ENCODE results near the gene SYNGR1.
"Not testable (repeated sequence)": the region's sequence is repeated elsewhere in the genome, so short reads cannot be mapped to it uniquely, and the experiment has no call there.

Gene SYNGR1

DNA sequence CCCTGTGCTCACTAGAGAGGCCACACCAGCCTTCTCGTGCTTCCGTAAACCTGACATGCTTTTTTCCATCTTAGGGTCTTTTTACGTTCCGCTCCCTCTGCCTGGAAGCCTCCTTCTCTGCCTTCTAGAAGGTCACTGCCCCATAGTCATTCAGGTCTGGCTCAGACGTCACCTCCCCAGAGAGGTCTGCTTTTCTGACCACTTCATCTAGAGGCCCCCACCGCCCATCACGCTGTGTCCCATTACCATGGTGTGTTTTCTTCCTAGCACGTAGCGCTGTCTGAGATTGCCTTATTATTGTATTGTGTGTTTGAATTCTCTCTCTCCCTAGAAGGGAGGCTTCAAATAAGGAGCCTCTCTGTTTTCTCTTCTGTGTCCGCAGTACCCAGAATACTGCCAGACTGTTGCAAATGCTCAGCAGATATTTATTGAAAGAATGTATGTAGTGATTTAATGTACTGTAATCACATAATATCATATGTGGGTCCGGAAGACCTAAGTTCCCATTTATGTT lies 59.8 kb downstream of the SYNGR1 start:
- no peak for DNase-seq

DNA sequence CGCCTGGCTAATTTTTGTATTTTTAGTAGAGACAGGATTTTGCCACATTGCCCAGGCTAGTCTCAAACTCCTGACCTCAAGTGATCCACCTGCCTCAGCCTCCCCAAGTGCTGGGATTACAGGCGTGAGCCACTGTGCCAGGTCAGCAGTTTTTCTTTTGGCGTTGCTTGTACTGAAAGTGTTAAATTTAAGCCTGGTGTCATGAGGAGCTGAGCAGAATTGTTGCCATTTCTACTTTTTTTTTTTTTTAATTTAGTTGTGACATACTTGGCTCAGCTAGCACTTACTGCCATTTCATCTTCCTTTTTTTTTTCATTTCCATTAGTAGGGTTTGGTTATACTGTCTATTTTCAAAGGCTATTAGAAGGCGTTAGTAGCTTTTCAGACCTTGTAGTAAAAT lies 60.5 kb downstream of the SYNGR1 start:
- DNase-seq: peak; percentile 21 to 79 (median 59)

DNA sequence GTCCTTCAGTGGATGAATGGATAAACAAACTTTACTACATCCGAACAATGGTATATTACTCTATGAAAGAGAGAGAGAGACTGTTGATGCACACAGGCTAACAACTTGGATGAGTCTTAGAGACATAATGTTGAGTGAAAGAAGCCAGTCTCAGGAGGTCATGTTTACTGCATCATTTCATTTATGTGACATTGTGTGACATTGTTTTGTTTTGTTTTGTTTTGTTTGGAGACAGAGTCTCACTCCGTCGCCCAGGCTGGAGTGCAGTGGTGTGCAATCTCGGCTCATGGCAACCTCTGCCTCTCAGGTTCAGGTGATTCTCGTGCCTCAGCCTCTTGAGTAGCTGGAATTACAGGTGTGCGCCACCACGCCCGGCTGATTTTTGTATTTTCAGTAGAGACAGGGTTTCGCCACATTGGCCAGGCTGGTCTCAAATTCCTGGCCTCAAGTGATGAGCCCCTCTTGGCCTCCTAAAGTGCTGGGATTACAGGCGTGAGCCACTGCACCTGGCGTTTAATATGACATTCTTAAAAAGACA lies 62.1 kb downstream of the SYNGR1 start:
- DNase-seq: not testable (repeated sequence)

DNA sequence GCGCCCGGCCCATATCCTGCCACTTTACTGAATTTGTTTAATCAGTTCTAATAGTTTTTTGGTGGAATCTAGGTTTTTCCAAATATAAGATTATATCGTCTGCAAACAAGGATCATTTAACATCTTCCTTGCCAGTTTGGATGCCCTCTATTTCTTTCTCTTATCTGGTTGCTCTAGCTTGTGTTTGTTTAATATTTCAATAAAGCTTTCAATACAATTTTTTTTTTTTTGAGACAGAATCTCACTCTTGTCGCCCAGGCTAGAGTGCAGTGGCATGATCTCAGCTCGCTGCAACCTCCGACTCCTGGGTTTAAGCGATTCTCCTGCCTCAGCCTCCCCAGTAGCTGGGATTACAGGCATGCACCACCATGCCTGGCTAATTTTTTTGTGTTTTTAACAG lies 63.4 kb downstream of the SYNGR1 start:
- DNase-seq: not testable (repeated sequence)

DNA sequence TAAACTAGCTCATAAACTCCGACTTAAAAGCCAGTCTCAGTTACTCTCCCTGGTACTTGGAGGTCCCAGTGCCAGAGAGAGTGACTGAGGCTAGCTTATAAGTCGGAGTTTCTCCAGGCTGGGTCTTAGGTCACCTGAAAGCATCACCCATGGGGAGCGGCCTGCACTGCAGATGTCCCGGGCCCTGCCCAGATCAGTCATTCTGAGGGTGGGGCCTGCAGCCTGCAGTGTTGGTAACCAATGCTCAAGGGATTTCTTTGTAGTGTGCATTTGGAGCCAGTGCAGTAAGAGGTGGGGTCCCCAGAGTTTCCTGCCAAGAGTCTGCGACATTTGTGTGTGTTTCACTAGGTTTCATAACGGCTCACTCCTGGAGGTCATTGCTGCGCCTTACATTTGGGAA lies 64.6 kb downstream of the SYNGR1 start:
- DNase-seq: no peak

DNA sequence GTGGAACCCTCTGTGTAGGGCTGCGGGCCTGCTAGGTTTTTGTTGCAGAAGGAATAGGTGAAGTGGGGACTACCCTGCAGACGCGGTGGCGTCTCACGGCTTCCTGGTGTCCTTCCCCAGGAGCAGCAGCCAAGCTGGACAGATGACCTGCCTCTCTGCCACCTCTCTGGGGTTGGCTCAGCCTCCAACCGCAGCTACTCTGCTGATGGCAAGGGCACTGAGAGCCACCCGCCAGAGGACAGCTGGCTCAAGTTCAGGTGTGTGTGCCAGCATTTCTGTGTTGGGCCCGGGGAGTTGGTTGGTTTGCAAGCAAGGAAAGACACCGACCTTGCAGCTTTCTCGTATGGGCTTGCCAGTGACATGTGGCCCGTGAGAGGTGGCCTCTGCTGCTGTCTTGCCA lies 65.1 kb downstream of the SYNGR1 start:
- DNase-seq: no peak

DNA sequence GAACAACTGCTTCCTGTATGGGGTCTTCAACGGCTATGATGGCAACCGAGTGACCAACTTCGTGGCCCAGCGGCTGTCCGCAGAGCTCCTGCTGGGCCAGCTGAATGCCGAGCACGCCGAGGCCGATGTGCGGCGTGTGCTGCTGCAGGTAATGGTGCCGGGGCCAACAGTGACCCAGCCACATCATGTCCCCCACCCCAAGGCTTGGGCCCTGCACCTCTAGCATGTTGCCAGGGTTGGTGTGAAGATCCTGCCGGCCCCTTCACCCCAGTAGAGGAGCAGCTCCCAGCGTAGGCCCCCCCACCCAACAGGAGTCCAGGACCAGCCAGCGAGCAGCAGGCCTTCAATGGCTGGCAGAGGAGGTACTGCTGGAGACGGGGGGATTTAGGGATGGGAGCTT lies 65.7 kb downstream of the SYNGR1 start:
- no peak for DNase-seq

DNA sequence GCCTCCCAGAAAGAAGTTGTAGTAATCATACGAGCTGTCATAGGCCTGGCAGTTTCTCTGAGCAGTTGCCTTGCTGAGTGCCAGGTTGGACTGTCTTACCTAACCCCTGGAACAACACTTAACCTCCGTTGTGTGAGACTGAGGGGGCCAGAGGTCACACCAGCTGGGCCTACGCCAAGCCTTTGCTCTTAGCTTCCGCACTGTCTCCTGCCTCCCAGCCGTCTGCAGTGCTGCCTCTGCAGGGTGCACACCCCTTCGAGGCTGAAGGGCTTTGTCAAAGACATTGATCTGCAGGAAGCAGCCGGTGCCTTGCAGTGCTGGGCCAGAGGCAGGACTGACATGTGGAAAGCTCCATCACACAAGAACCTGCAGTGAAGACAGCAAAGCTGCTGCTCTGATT lies 66.5 kb downstream of the SYNGR1 start:
- DNase-seq: no peak

DNA sequence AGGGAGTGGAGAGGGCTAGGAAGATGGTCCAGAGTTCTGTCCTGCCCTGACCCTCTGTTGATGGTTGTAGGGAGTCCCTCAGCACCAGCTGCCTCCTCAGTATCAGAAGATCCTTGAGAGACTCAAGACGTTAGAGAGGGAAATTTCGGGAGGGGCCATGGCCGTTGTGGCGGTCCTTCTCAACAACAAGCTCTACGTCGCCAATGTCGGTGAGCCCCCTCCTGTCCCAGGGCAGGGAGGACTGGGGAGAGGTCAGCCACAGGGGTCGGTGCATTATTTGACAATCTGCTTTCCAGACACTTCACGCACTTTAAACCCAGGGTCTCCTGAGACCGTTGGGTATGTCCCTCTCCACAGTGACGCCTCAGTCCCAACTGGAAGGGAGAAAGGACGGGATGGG lies 67.8 kb downstream of the SYNGR1 start:
- no peak for DNase-seq

DNA sequence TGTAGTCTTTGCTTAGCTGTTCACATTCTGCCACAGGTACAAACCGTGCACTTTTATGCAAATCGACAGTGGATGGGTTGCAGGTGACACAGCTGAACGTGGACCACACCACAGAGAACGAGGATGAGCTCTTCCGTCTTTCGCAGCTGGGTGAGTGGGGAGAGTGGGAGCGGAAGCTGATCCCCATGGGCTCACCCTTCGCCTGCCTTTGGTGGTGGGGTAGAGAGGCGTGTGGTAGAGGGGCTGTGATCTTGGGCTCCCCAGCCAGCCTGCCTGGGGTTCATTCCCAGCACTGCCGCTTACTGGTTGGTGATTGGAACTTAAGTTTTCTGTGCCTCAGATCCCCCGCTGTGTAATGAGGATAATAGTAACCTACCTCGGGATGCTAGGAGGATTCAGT lies 68.9 kb downstream of the SYNGR1 start:
- no peak for DNase-seq

DNA sequence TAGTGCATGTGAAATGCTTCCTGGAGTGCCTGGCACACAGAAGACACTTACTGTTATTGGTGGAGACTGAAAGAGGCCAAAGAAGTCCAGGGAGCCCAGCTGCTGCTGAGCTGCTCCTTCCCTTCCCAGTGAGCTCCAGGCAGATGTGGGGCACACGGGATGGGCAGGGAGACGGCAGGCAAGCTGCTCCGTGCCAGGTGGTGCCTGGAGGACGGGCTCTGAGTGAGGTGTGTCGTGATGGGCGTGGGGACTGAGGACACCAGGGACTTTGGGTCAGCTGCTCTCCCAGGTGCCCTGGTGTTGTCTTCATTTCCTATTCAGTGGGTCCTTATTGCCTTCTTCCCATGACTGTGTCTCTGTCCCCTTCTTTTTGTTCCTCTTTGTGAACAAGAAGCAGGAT lies 69.3 kb downstream of the SYNGR1 start:
- DNase-seq: no peak

DNA sequence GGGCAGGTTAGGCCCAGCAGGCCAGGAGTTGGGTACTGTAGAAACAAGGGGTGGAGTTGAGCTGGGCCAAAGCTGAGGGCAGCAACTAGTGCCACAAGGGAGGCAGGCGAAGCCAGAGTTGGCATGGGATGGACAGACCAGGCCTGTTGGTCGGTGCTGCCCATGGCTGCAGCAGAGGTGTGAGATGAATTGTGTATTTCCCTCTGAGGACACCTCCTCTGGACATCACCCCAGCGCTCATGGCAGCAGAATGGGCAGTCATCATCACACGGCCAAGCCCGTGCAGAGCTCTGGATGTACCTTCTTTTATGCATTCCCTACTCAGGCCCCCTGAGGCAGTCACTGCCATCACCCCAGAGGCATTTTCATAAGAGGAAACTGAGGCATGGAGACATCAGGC lies 70.1 kb downstream of the SYNGR1 start:
- DNase-seq: no peak

DNA sequence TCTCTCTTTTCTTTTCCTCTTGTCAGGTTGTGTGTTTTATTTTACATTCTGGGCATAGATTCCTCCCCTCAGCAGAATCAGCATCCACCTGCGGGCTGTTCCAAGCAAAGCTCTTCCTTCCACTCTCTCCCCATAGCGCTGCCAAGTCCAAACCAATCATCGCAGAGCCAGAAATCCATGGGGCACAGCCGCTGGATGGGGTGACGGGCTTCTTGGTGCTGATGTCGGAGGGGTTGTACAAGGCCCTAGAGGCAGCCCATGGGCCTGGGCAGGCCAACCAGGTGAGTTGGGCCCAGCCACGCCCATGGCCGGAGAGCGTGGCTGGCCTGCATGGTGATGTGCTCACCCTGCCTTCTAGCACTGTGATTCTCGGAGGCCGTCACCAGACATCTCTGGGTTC lies 71.9 kb downstream of the SYNGR1 start:
- DNase-seq: no peak

DNA sequence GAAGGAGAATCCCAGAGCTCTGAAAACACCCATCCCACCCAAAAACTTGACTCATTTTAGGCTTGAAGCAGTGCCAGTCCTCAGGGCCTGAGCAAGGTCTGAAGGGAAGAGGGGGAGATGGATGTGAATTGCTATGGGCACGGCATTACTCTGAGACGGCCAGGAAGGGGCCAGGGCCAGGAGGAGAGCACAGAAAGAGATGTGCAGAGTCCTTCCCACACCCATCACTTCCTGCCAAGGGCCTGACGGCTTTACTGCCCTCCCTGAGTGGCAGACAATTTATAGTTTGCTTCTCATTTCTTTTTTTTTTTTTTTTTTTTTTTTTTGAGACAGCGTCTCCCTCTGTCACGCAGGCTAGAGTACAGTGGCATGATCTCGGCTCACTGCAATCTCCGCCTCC lies 72.3 kb downstream of the SYNGR1 start:
- no peak for DNase-seq

DNA sequence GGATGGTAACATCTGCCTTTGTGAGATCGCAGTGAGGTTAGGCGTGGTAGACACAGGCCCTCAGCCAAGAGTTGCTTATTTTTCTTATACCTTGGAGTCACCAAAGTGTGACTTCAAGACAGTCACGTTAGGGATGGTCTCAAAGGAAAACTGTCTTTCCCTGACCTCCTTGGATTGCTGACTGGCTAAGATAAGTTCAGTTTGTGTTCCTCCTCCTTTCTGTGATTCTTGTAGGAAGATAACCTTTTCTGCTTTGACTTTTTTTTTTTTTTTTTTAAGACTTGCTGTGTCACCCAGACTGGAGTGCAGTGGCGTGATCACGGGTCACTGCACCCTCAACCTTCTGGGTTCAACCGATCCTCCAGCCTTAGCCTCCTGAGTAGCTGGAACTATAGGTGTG lies 72.9 kb downstream of the SYNGR1 start:
- DNase-seq: no peak

DNA sequence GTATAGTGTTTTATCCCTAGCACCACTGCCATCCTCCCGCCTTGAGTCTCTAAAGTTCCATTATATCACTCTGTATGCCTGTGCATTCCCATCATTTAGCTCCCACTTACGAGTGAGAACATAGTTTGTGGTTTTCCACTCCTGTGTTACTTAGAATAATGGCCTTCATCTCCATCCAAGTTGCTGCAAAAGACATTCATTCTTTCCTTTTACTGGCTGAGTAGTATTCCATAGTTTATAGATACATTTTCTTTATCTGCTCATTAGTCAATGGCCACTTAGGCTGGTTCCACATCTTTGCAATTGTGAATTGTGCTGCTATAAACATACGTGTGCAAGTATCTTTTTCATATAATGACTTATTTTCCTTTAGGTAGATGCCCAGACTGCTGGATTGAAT lies 74.2 kb downstream of the SYNGR1 start:
- DNase-seq: no peak

DNA sequence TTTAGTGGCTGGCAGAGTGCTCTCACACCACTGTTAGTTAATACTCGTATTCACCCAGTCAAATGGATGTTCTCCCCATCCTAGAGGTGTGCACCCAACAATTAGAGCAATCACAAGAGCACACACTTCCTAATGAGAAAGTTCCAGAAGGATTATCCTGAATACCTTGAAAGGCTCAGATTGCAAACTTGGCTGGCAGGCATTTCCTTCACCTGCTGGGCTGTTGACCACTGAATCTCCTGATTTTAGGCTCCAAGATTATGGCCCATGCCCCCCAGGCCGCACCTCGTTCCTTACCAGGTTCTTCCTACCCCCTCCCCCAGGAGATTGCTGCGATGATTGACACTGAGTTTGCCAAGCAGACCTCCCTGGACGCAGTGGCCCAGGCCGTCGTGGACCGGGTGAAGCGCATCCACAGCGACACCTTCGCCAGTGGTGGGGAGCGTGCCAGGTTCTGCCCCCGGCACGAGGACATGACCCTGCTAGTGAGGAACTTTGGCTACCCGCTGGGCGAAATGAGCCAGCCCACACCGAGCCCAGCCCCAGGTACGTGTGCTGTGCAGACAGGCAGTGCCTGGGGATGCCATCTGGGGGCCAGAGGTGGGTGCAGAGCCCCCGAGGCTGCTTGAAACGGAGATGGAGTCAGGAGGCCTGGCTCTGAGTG lies 76.7 kb downstream of the SYNGR1 start:
- DNase-seq: no peak

DNA sequence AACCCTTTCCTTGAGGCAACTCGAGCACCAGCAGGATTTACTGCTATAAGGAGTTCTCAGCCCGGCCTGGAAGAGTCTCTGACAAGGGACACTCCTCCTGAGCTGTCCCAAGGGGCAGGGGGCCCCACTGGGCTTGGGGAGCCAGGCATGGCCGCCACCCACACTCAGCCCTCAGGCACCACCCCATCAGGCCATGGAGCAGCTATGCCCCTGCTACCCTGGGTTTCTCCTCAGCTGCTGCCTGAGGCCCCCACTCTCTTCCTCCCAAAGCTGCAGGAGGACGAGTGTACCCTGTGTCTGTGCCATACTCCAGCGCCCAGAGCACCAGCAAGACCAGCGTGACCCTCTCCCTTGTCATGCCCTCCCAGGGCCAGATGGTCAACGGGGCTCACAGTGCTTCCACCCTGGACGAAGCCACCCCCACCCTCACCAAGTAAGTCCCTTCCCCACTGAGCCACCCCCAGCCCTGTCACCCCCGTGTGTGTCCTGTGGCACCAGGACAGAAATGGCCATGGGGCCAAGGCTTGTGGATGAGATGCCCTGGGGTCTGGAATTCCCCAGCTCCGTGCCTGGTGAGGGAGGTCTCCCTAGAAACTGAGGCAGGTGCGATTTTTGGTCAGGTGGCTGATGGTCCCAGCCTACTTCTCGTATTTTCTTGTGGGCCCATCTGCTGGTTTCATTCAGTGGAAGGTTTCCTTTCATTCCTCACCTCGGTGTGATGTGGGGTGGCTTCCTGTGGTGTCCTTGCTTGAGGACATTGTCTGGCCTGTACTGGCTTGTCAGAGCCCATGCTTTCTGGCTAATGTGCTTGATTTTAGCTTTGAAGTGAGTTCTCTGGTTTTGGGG lies 78.2 kb downstream of the SYNGR1 start:
- no peak for DNase-seq

DNA sequence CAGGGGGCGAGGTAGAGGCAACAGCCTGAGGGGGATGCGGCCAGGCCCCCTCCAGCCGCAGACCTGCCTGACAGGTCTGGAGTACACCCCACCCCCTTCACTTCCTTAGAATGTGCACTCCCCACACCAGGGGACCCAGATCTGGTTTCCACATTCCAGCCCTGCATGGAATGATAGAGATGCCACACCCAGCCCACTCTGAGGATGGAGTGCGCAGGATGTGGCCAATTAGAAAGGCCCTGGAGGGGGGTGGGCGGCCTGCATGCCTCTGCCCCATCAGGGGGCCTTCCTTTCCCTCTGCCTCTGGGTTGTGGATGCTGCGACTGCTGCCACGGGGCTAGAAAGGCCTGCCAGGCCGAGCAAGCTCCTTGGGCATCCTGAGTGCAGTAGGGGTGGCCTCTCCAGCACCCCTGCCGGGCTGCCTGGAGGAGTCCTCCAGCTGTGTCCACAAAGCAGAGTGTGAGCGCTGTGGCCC lies 78.8 kb downstream of the SYNGR1 start:
- DNase-seq: no peak

DNA sequence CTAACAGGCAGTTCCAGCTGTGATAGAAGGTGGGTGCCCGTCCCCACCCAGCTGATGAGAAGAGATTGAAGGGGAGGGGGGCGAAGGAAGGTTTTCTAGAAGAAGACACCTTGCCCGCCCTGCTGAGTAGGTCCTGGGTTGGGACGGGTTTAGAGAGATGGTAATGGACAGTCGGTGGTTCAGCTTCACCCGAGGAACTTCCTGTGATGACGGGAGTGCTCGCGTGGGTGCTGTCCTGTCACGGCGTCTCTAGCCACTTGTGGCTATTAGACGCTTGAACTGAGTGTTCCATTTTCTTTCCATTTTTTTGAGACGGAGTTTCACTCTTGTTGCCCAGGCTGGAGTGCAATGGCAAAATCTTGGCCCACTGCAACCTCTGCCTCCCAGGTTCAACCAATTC lies 79.4 kb downstream of the SYNGR1 start:
- no peak for DNase-seq

DNA sequence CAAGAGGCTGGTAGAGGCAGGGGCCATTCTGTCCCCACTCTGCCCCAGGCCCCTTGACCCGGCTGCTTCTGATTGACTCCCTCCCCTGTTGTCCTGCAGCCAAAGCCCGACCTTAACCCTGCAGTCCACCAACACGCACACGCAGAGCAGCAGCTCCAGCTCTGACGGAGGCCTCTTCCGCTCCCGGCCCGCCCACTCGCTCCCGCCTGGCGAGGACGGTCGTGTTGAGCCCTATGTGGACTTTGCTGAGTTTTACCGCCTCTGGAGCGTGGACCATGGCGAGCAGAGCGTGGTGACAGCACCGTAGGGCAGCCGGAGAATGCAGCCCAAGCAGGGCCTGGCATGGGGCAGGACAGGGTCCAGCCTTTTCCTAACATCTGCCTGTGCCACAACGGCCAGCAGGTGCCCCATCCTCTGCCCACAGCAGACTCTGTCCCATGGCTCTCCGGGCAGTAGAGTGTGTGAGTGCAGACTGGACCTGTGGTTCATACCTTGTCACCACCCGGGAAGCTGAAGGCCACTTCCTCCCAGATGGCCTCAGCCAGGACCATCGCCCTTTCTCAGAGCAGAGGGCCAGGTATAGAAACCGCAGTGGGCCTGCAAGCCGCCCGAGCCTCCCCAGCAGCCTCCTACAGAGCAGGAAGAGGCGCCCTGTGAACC lies 80.3 kb downstream of the SYNGR1 start:
- no peak for DNase-seq

DNA sequence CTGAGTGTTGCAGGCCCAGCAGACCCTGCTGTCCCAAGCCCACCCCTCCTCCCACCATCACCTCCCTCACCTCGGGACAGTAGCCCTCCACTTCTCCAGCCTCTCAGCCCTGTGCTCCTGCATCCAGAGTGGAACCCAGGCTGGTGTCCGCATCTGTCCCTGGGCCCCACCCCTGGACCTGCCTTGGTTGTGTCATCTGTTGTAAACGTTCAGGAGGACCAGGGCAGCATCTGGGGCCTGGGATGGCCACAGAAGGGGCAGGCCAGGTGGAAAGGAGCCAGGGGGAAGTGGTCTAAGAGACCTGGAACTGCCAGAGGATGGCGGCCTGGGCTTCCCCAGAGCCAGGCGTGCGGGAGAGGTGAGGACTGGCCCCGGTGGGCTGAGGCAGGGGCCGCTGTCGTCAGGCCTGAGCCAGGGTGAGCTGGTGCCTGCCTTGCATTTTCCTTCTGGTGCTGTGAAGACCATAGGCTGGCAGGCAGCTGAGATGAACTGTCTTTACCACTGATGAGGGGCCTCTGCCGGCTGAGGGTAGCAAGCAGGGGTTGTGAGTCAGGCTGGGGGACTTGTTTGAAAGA lies 80.9 kb downstream of the SYNGR1 start:
- peak in 1 of 4 experiments; percentile 1 for DNase-seq

Data from suppressor macrophage (primary cell).